ENCODE data around the gene CACNA2D3.

DNA sequence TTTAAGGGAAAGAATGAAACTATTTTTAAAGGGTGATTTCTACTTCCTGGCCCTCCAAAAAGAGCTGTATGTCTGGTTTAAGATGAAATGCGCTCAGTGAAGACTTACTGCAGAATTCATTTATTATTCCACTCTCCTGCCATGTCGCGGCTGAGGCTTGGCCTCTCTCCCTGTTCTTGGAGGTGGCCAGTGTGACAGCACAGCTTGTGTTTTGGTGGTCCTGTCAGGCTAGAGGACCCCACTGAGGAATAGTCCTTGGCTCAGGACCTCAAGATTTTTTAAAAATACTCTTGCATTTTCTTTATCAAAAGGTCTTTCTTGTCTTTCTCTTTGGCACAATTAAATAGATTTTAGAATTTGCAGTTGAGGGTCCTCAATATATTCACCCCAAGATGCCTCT is 421.1 kb downstream of the CACNA2D3 start:
- TF ChIP-seq, protein P1, sequence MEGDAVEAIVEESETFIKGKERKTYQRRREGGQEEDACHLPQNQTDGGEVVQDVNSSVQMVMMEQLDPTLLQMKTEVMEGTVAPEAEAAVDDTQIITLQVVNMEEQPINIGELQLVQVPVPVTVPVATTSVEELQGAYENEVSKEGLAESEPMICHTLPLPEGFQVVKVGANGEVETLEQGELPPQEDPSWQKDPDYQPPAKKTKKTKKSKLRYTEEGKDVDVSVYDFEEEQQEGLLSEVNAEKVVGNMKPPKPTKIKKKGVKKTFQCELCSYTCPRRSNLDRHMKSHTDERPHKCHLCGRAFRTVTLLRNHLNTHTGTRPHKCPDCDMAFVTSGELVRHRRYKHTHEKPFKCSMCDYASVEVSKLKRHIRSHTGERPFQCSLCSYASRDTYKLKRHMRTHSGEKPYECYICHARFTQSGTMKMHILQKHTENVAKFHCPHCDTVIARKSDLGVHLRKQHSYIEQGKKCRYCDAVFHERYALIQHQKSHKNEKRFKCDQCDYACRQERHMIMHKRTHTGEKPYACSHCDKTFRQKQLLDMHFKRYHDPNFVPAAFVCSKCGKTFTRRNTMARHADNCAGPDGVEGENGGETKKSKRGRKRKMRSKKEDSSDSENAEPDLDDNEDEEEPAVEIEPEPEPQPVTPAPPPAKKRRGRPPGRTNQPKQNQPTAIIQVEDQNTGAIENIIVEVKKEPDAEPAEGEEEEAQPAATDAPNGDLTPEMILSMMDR (IDR thresholded peaks at IDR 0.05; ENCODE audit: insufficient read depth, low read depth, low read length): no peak
- TF ChIP-seq EZH2 (IDR thresholded peaks at IDR 0.05; ENCODE audit: insufficient read depth, low read length): no peak
